ENCODE data around the gene CD177.
"Not testable (repeated sequence)": the region's sequence is repeated elsewhere in the genome, so short reads cannot be mapped to it uniquely, and the experiment has no call there.

CD177 gene

GRCh38 chr19:43353606-43354304 is at the start of gene CD177:
Gene CD177, plus strand, starts transcription at chr19:43353686. Its CDS starts 29 bp downstream, at chr19:43353715.
- no peak for DNase-seq

- DNase-seq, result no peak
Measured at GRCh38 chr19:43305642-43306041, 47.8 kb upstream of the CD177 start.

GRCh38 chr19:43306097-43306496 is 47.4 kb upstream of the CD177 start:
- DNase-seq, result no peak

GRCh38 chr19:43308244-43308815 is 45.2 kb upstream of the CD177 start:
- no peak for DNase-seq

GRCh38 chr19:43309466-43309865 is 44.0 kb upstream of the CD177 start:
- DNase-seq, result no peak

- DNase-seq, result no peak
Measured at GRCh38 chr19:43310221-43310620, 43.3 kb upstream of the CD177 start.

- no peak for DNase-seq
Measured at GRCh38 chr19:43311256-43311655, 42.2 kb upstream of the CD177 start.

GRCh38 chr19:43311706-43312105 is 41.8 kb upstream of the CD177 start:
- no peak for DNase-seq

- DNase-seq, result no peak
Measured at GRCh38 chr19:43313711-43314495, 39.6 kb upstream of the CD177 start.

- no peak for DNase-seq
Measured at GRCh38 chr19:43315851-43316250, 37.6 kb upstream of the CD177 start.

GRCh38 chr19:43316591-43317319 is 36.7 kb upstream of the CD177 start:
- DNase-seq, result no peak

GRCh38 chr19:43318203-43318602 is 35.3 kb upstream of the CD177 start:
- DNase-seq, result no peak

- no peak for DNase-seq
Measured at GRCh38 chr19:43318796-43319314, 34.6 kb upstream of the CD177 start.

GRCh38 chr19:43320546-43320945 is 32.9 kb upstream of the CD177 start:
- DNase-seq, result no peak

GRCh38 chr19:43326761-43327160 is 26.7 kb upstream of the CD177 start:
- DNase-seq, result not testable (repeated sequence)

- not testable (repeated sequence) for DNase-seq
Measured at GRCh38 chr19:43328561-43328960, 24.9 kb upstream of the CD177 start.

- not testable (repeated sequence) for DNase-seq
Measured at GRCh38 chr19:43329049-43329448, 24.4 kb upstream of the CD177 start.

GRCh38 chr19:43329989-43330388 is 23.5 kb upstream of the CD177 start:
- DNase-seq, result no peak

GRCh38 chr19:43330726-43331434 is 22.6 kb upstream of the CD177 start:
- no peak for DNase-seq

GRCh38 chr19:43331435-43332010 is 22.0 kb upstream of the CD177 start:
- DNase-seq, result no peak

- no peak for DNase-seq
Measured at GRCh38 chr19:43332058-43332922, 21.2 kb upstream of the CD177 start.
